GM12878 (cell line): ENCODE results near the gene SPAG9. TPM values are rescaled to one million over a fixed set of nuclear protein-coding genes. Genes with fewer than 3 reads are reported as not detected.

Experiments
- ATAC-seq: fragments of 200-7000 bp; cut with Tn5 transposase; 3 replicates; pipeline ENCODE4 v1.9.1; 2020; ENCODE audit warnings: mild to moderate bottlenecking, moderate library complexity
- BruUV-seq: library from RNA; stranded (reverse); fragments of 400-500 nt; replicated peaks from 2 replicates; lab custom pipeline; 2021; lab: Mats Ljungman, UMichigan
- CTCF ChIA-PET: fragments of 300-600 bp; sonication (Branson Sonifier 250); formaldehyde crosslinking; extraction: SDS; loops from one replicate; lab custom pipeline; 2021; ENCODE audit warnings: inconsistent platforms; lab: Yijun Ruan, JAX
- POLR2A ChIA-PET: fragments of 350-600 bp; formaldehyde crosslinking; extraction: SDS; loops from one replicate; lab custom pipeline; 2021; ENCODE audit warnings: inconsistent platforms; lab: Charles Lee
- RAD21 ChIA-PET: fragments of 300-600 bp; sonication (Branson Sonifier 250); formaldehyde crosslinking; loops from one replicate; lab custom pipeline; 2023; ENCODE audit warnings: antibody characterized with exemption; ENCODE audit not compliant: unreplicated experiment; lab: Charles Lee
- SMC1A ChIA-PET: fragments of 300-600 bp; sonication (Branson Sonifier 250); formaldehyde crosslinking; loops from one replicate; lab custom pipeline; 2023; ENCODE audit not compliant: unreplicated experiment, uncharacterized antibody; lab: Charles Lee
- DNase-seq: peaks from one replicate; pipeline ENCODE4 v3.0.0-alpha.2; 2011; ENCODE audit warnings: low read depth, low spot score
- FAIRE-seq: peaks from 3 replicates; lab custom pipeline; 2011; peaks lifted over from hg19 to GRCh38; lab: Jason Lieb, UNC
- H2AFZ ChIP-seq: 2 replicates; pipeline ENCODE4 v1.6.0; 2011; ENCODE audit warnings: low read depth, low read length, control low read depth; ENCODE audit not compliant: control insufficient read depth
- H3K27ac ChIP-seq: 2 replicates; pipeline ENCODE4 v1.5.1; 2011; ENCODE audit warnings: control low read depth; ENCODE audit not compliant: control insufficient read depth, insufficient read depth
- H3K27me3 ChIP-seq, 2 experiments: replicated peaks in 1 of 2; 2 replicates each; pipeline versions ENCODE4 v1.6.0 to v1.6.1; 2011; ENCODE audit warnings: low read length in 1 of 2; ENCODE audit not compliant: control insufficient read depth in 2 of 2, insufficient read depth in 2 of 2
- H3K36me3 ChIP-seq, 2 experiments: 2 replicates each; pipeline ENCODE4 v1.5.1; 2011; ENCODE audit warnings: low read length in 1 of 2; ENCODE audit not compliant: control insufficient read depth in 2 of 2, insufficient read depth in 2 of 2
- H3K4me1 ChIP-seq: 2 replicates; pipeline ENCODE4 v1.6.1; 2011; ENCODE audit warnings: mild to moderate bottlenecking, low read length, moderate library complexity, mixed read lengths; ENCODE audit not compliant: control insufficient read depth, insufficient read depth
- H3K4me2 ChIP-seq: 2 replicates; pipeline ENCODE4 v1.6.0; 2011; ENCODE audit warnings: control low read depth; ENCODE audit not compliant: control insufficient read depth, insufficient read depth
- H3K4me3 ChIP-seq: fragments of 200-600 bp; sonication (generic); 2 replicates; pipeline ENCODE4 v1.5.1; 2016
- H3K79me2 ChIP-seq: 2 replicates; pipeline ENCODE4 v1.6.0; 2011; ENCODE audit warnings: low read length; ENCODE audit not compliant: control insufficient read depth, insufficient read depth
- H3K9ac ChIP-seq: 2 replicates; pipeline ENCODE4 v1.8.0; 2011; ENCODE audit warnings: low read length, control low read depth, mixed read lengths; ENCODE audit not compliant: control insufficient read depth, insufficient read depth
- H3K9me3 ChIP-seq: replicated peaks from 3 replicates; pipeline ENCODE4 v1.5.1; 2011; ENCODE audit warnings: mild to moderate bottlenecking, low read length; ENCODE audit not compliant: control insufficient read depth, insufficient read depth
- H4K20me1 ChIP-seq: 2 replicates; pipeline ENCODE4 v1.6.0; 2011; ENCODE audit not compliant: control insufficient read depth, insufficient read depth
- SRF ChIP-seq, 2 experiments: IDR thresholded peaks; 2 replicates each; pipeline ENCODE4 v1.6.1; 2011; ENCODE audit warnings: low read depth in 2 of 2, low read length in 2 of 2, mild to moderate bottlenecking in 1 of 2, moderate library complexity in 1 of 2
- WGBS: methylation state at CpG from one replicate; pipeline ENCODE4 v1.1.6; 2016; ENCODE audit warnings: low lambda C conversion rate; ENCODE audit not compliant: insufficient replicate concordance, insufficient coverage; ENCODE audit errors: missing lambda C conversion rate; 5-methylcytosine and 5-hydroxymethylcytosine counted together
- in situ Hi-C: fragments of 300-500 bp; cut with MboI; formaldehyde crosslinking; loops from 9 replicates; pipeline ENCODE4 v1.14.3; 2018; ENCODE audit warnings: mixed read lengths
- intact Hi-C: fragments of 100-400 bp; cut with micrococcal nuclease; formaldehyde crosslinking; loops from one replicate; pipeline ENCODE4 v1.14.2; 2022; ENCODE audit not compliant: unreplicated experiment
- polyA plus RNA-seq, 11 experiments: library from polyadenylated mRNA; depleted of rRNA in 4 of 11; unstranded in 6 of 11; stranded (reverse) in 5 of 11; fragments of >200 nt; fragmentation: Nextera tagmentation in 4 of 11; fragmentation: Illumina TruSeq in 1 of 11; extraction: Ambion mirVana in 4 of 11; extraction: Trizol in 1 of 11; gene quantifications; 1 replicate in 1 of 11; 2 replicates in 10 of 11; pipeline versions ENCODE4 v1.2.1 to v1.2.3, GENCODE V29; 2011 to 2016; ENCODE audit warnings: inconsistent platforms in 2 of 11, missing spikeins in 2 of 11, low read depth in 1 of 11
- total RNA-seq, 4 experiments: library from RNA; depleted of rRNA in 3 of 4; stranded (reverse); fragments of >200 nt in 3 of 4; fragmentation: Illumina TruSeq in 1 of 4; extraction: Trizol in 1 of 4; gene quantifications; 2 replicates each; pipeline versions ENCODE4 v1.2.1 to v1.2.3, GENCODE V29; 2013 to 2021
- TF ChIP-seq, protein P1 (sequence below): fragments of 450-650 bp; IDR thresholded peaks from 2 replicates; pipeline ENCODE4 v1.6.1; 2018; ENCODE audit warnings: mild to moderate bottlenecking, low read depth, moderate library complexity; ENCODE audit not compliant: partially characterized antibody

Gene SPAG9
- total and polyA plus RNA-seq, 10 of the 15 experiments (the other 5 are each of a cell fraction or from before 2014, with no cell fraction given), result 6.6 to 42.0 (median 24.9) TPM

DNA sequence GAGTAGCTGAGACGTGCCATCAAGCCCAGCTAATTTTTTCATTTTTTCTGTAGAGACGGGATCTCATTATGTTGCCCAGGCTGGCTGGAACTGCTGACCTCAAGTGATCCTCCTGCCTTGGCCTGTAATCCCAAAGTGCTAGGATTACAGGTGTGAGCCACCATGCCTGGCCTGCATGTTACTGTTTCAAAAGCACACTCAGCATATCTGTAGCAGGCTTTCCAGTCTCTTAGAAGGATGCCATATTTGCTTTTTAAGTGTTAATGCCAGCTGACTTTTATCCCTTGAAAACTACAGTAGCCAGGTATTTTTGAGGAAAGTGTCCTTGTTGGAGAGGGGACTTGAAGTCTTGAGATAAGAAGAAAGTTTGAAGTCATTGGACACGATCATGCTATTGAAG is 15.3 kb upstream of the SPAG9 start (continued):
- TF ChIP-seq, protein P1, sequence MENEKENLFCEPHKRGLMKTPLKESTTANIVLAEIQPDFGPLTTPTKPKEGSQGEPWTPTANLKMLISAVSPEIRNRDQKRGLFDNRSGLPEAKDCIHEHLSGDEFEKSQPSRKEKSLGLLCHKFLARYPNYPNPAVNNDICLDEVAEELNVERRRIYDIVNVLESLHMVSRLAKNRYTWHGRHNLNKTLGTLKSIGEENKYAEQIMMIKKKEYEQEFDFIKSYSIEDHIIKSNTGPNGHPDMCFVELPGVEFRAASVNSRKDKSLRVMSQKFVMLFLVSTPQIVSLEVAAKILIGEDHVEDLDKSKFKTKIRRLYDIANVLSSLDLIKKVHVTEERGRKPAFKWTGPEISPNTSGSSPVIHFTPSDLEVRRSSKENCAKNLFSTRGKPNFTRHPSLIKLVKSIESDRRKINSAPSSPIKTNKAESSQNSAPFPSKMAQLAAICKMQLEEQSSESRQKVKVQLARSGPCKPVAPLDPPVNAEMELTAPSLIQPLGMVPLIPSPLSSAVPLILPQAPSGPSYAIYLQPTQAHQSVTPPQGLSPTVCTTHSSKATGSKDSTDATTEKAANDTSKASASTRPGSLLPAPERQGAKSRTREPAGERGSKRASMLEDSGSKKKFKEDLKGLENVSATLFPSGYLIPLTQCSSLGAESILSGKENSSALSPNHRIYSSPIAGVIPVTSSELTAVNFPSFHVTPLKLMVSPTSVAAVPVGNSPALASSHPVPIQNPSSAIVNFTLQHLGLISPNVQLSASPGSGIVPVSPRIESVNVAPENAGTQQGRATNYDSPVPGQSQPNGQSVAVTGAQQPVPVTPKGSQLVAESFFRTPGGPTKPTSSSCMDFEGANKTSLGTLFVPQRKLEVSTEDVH, result no peak

GRCh38 chr17:51133365-51133764 is 12.7 kb upstream of the SPAG9 start:
- no peak for ATAC-seq
- DNase-seq, result no peak
- ChIA-PET RAD21 (interaction anchor here (1.7 kb wide), 1 partner anchor 17 kb away, joined by 3 read pairs; no protein-coding TSS in a partner anchor), SMC1A (interaction anchor here (2.1 kb wide), 1 partner anchor 14 kb away, joined by 6 read pairs; no protein-coding TSS in a partner anchor), CTCF (interaction anchor here (0.6 to 2.6 kb wide), 3 partner anchors 10 to 169 kb away, joined by 3 to 9 read pairs (median 4); partner anchors contain the start of gene NME1), POLR2A (no interaction called here)
- no peak overlapping the region for H3K4me2 ChIP-seq
- no peaks in the 10 kb centered on the region for H3K36me3 ChIP-seq
- FAIRE-seq, result no peak
- no peaks in the 10 kb centered on the region for H4K20me1 ChIP-seq
- H3K27me3 ChIP-seq, result no peaks in the 10 kb centered on the region
- H3K79me2 ChIP-seq, result no peaks in the 10 kb centered on the region
- no peak for TF ChIP-seq SRF (IDR thresholded peaks at IDR 0.05; ENCODE audit: low read depth in 2 of 2, low read length in 2 of 2)
- intact Hi-C loops (no loop called here), in situ Hi-C loops (no loop called here)
- H2AFZ ChIP-seq, result no peak overlapping the region
- no peak overlapping the region for H3K27ac ChIP-seq
- BruUV-seq, result no TSS peak
- 17% methylated on average over 2 of the region's 2 CpGs for WGBS
- no peak overlapping the region for H3K4me3 ChIP-seq
- peaks cover 13% of the 10 kb centered on the region for H3K4me1 ChIP-seq
- no peak overlapping the region for H3K9ac ChIP-seq
- no peaks in the 10 kb centered on the region; the same call in 1 of the 3 replicates for H3K9me3 ChIP-seq
